ENCODE results near the gene MBNL1.
"Not testable (repeated sequence)": the region's sequence is repeated elsewhere in the genome, so short reads cannot be mapped to it uniquely, and the experiment has no call there.

MBNL1 gene

DNA sequence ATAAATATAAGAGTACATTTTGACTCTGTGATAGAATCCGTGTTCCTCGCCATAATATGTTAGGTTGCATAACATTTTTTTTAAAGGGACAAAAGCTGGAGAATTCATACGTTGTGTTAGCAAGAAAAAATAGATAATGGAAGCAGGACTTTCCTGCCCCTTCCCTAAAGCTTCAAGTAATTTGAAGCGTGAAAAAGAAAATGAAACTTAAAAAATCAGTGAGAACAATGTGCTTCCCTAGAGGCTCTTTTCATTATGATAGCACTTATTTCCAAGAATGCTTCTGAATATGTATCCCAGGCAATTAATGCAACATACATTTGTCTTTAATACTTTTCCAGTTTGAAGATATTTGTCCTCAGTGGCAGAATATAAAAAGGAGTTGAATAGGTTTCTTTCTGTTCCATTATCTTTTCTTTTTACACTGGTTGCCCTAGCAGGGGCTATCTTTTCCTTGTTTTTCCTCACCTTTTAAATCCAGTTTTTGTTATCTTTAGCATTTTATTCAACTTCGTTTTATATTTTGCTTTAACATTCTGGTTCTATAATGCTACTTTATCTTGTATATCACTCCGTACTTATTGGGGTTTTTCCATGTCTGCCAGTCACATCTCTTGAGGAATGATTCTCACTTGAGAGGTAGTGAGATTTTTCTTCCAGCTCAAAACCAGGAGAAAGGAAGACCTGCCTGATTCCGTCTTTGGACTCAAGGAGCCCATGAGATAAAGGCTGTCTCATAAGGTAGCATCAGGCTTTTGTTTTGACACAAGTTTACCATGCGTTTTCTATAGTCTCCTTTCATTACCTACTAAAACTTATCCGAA, 113.8 kb downstream of the MBNL1 start:
- no peak for DNase-seq

DNA sequence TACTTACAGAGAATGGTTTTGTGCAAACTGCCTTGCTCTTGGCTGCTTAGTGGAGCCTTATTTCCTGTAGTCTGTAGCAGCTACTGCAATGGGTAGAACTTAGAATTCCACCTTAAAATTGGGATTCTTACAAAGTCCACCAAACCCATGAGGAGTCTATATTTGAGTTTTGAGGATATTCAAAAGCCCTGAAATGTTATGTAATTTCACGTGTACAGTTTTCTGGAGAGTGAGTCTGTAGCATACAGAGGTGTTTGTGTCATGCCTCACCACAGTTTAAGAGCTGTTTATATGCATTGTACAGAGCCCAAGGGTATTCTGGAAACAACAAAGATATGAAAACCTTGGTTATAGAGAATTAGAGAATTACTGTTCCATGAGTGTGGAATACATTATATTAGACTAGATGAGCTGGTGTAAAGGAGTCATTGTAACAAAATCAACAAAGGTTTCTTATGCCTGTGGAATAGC, 114.4 kb downstream of the MBNL1 start:
- no peak for DNase-seq

DNA sequence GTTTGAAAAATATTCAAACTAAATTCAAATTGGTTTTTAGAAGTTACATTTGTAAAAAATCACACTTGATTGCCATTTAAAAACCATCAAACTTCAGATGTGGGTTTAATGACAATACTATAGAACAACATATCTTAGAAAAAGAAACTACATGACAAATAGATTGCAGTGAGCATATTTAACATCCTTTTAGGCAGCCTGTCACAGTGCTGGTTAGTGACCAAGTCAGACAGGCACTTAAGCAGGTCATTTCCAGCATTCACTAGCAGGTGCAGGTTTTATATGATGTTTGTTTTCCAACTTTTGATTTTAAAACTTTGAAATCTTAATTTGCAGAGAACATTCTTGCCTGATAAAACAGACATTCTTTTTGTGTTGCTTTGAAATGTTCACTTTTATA, 115.7 kb downstream of the MBNL1 start:
- no peak for DNase-seq

DNA sequence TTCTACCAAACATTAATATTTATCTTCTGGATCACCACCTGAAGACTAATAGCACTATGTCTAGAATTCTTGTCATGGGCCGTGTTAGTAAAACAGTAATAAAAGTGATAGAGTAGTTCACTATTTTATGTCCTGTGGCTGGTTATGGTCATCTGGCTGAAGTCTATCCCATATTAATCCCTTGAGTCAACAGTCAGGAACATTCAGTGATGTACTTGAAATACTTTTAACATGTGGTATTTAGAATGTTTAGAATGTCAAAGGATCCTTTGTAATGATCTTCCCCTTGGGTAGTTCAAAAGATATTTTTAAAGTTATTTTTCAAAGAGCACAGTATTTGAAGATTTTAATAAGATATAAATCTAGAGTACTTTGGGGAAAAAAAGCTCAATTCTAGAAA, 117.0 kb downstream of the MBNL1 start:
- no peak for DNase-seq

DNA sequence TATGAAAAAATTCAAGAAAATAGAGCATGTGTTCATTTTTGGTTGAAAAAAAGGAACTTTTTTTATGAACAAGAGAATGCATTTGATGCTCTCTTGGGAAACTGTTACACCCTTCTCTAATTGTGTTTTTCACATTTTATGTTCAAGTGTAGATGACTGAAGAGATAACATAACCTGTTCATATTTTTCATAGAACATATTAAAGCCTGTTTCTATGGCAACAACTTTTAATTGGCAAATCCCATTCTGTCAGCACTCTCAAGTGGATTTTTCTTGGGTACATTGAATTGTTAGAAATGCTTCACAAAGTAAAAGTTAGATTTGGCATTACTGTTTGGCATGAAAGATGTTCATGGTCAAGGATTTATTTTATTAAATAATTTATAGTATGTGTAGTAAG, 117.5 kb downstream of the MBNL1 start:
- DNase-seq, result no peak

DNA sequence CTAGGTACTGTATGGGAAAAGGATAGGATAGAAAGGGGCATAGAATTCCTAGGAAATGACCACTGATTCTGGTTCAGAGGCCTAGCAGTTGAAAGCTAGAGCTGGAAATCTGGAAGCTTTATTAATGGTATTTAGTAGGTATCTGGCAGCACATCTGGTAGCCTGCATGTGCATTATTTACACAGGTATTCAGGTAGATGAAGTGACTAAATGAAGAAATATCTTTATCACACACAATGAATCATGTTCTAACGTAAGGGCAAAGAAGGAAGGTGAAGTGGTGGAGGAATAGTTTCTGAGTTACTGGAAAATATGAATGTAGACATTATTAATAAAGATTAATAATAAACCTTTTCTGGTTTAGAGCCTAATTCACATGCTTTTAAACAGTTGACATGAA, 119.9 kb downstream of the MBNL1 start:
- no peak for DNase-seq

DNA sequence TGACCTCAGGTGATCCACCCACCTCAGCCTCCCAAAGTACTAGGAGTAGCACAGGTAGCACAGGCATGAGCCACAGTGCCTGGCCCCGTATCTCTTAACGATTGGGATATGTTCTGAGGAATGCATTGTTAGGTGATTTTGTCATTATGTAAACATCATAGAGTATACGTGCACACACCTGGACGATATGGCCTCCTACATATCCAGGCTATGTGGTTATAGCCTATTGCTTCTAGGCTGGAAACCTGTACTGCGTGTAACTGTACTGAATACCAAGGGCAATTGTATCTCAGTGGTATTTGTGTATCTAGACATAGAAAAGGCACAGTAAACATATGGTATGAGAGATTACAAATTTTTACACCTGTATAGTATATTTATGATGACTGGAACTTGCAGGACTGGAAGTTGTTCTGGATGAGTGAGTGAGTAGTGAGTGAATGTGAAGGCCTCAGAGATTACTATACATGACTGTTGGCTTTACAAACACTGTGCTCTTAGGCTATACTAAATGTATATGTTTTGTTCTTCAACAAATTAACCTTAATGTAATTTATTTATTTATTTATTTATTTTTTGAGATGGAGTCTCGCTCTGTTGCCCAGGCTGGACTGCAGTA, 120.7 kb downstream of the MBNL1 start:
- no peak for DNase-seq

DNA sequence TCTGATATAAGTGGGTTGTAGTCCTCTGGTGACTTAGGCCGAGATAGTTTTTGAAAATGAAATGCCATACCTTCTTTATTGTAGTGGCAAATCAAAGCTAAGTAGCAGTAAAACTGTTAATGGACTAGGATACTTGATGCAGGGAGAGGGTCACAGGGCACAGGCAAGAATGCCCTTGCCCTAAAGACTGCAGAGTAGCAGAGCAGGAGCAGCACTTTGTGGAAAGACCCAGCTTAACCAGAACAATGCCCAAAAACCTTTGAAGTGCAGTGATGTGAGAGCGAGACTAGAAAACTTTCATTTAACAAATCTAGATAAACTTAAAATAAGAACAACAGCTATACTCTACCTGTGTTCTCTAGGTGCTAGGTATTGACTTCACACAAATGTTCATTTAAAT, 121.9 kb downstream of the MBNL1 start:
- no peak for DNase-seq

DNA sequence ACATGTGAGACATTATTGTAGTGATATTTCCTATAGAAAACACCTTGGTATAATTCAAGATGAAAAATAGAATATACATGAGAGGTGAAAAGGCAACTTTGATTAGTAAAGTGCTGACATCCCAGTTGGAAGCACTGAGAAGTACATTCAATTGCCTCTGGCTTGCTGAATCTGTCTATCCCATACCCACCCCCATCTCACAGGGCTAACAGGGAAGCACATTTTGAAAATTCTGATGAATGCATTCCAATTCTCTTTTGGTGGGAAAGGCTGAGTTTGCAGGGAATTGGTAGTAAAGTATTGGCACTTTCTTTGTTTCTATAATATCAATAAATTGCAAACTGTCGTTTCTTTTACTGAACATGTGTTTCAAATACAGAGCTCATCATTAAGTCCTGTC, 122.9 kb downstream of the MBNL1 start:
- DNase-seq, result no peak

DNA sequence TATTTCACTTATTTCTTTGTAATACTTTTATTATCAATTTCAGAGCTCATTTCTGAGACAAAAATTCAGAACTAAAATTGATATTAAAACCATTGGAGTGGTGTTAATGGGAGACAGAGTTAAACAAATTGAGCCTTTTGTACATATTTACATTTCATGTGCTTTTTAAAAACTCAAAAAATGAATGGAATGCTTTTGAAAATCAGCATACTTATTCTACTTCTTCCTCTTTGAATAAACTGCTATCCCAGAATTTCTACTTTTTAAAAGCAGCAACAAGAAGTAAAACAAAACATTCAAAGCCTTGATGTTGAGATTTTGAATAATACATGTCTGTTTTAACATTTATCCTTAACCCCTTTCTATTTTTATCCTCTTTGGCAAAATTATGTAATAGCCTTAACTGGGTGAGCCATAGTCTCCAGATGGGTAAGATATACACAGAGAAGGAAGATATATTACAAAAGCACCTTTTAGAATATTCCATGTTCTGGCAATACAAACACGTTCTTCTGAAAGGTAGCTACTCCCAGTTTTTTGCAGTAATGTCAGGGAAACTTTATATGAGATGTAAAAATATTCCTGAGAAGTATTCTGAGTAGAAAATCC, 123.6 kb downstream of the MBNL1 start:
- no peak for DNase-seq

DNA sequence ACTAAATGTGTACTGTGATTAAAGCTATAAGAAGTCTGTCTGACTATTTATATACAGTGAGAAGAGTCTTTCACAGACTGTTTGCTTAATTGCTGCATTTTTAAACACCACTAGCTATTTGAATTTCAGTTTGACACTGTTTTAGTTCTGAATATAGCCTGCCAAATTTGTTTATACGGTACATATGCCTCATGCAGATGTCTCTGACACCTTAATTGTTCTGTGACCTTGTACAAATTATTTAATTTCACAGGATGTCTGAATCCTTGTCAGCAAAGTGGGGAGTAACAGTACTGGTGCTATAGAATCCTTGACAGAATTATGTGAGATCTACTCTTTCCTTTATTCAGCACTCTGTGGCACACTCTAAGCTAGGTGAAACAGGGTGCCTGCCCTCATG, 125.5 kb downstream of the MBNL1 start:
- no peak for DNase-seq

DNA sequence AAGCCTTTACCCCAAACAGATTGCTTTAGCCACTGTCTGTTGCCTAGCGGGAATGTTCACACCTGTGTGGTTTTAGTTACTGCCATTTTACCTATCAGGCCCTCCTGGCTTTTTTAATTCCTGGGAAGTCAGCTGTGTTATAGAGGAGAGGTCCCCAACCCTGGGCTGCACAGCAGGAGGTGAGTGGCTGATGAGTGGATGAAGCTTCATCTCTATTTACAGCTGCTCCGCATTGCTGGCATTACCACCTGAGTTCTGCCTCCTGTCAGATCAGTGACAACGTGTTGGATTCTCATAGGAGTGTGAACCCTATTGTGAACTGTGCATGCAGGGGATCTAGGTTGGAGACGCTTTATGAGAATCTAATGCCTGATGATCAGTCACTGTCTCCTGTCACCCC, 127.0 kb downstream of the MBNL1 start:
- DNase-seq, result no peak

DNA sequence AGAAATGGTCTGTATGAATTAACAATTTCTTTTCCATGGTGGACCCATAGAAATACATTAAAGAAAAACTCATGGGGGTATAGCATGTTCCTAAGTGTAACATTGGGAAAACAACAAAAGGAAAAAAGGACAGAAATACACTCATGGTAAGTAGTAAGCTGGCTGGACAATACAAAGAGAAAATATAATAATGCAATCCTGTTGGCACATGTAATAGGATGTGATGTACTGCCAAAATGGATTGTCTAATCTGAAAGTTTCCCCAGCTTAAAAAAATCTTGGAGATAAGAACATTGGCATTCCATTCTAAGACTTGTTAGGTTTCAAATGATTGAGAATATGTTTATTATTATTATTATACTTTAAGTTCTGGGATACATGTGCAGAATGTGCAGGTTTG, 128.1 kb downstream of the MBNL1 start:
- DNase-seq, result no peak

DNA sequence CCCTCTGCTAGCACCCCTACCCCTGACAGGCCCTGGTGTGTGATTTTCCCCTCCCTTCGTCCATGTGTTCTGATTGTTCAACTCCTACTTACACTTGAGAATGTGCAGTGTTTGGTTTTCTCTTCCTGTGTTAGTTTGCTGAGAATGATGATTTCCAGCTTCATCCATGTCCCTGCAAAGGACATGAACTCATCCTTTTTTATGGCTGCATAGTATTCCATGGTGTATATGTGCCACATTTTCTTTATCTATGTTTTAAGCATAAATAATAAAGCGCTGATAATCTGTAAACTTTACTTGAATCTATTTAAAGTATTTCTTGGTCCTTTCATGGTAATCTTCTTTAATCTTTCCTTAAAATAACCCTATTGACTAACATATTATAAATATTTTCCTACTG, 128.6 kb downstream of the MBNL1 start:
- not testable (repeated sequence) for DNase-seq

DNA sequence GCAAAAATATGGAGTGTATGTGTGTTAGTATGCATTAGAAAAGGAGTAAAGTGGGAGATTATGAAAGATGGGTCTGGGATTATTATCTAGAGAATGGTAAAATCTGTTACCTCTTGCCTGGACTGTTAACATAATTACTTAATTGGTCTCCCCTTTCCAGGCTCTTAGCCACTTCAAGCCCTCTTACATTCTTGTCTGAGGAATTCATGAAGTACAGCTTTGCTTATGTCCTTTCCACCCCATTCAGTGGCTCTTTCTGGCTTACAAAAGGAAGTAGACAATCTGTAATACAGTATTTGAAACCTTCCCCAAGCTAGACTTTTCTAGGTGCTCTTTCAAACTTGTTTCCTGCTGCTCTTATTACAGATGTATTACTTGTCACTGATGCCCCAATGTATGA, 129.8 kb downstream of the MBNL1 start:
- no peak for DNase-seq

DNA sequence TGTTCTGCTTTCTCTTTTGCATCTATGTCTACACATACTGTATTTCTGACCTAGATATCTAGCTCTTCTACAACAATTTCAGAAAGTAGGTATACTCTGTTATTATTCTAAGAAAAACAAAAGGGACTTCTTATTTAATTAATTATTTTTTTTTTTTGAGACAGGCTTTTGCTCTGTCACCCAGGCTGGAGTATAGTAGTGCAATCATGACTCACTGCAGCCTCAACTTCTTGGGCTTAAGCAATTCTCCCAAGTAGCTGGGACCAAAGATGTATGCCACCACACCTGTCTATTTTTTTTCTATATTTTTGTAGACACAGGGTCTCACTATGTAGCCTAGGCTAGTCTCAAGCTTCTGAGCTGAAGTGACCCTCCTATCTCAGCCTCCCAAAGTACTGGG, 130.6 kb downstream of the MBNL1 start:
- DNase-seq, result no peak

DNA sequence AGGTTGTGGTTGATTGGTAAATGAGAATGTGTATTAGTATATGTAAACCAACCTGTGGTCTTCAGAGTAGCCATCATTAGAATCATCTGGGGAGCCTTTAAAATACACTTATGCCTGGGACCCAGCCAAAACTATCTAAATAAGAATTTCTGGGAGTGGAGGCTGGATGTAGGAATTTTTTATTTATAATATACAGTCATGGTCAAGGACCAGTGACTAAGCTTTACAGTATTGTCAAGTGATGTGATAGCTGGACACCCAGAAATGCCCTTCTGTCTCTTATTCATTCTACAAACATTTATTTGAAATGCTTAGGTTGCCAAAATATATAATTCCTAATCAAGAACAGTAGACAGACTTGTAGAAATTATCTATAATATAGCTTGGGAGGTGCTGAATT, 132.2 kb downstream of the MBNL1 start:
- no peak for DNase-seq

DNA sequence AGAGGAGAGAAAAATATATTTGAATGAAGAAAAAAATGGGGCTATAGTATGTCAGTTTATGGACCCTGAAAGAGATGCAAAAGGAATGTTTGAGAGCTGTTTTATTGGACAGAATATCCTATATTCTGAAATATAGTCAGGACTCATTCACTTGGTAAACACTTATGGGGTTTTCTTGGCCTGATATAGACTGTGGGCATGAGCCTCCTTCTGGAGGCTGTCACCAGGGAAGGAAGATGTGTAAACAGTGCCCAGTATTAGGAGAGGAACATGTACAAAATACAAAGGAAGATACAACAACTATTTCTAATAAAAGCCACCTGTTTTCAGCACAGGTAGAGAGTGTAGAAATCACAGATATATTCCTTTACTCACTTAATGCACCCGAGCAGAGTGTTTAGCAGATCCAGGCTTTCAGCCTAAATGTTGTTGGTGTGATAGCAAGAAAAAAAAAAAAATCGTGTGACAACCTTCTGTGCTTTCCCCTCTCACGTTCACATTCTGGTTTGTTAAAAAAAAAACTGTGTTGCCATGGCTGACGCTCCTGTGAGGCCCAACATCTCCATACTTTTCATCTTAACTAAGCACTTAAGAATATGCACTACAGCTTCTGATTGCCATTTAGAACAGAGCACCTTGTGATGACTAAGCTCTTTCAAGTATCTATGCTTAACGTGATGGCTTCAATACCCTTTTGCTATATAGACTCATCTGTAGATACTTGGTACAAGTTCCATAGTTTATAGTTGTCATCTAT, 134.1 kb downstream of the MBNL1 start:
- no peak for DNase-seq

DNA sequence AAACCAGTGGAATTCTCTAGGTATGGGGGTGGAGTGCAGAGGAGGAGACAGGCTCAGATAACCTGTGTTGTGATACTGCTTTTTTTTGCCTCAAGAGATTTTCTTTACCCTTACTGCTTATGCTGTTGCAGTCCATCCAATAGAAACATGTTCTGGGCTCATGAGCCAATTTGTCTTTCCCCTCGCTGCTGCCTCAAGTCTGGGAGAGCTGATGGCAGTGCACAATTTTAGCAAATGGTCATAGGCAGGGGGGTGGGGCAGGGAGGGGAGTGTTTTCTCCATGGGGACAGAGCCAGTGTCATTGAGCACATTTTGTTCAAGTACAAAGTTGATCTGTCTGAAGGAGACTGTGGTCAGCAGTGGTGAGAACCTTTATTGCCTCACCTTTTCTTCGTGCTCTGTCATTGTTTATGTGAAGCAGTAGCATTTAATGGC, 134.9 kb downstream of the MBNL1 start:
- DNase-seq, result no peak

DNA sequence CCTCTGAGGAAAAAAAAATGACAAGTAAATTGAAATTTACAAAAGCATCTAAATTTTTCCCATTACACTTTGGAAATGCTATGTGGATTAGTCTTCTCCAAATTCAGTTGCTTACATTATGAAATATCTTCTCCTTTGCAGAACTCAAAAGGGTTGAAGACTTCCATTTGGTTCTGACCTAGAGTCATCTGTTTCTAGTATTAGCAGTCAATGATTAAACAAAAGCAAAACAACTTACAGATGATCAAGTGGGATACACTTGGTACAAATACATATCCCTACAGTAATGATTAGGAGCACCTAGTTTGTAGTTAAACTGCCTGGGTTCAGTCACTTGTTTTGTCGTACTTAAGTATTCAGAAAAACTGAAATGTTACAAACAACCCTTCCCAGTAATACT, 136.2 kb downstream of the MBNL1 start:
- DNase-seq, result no peak

DNA sequence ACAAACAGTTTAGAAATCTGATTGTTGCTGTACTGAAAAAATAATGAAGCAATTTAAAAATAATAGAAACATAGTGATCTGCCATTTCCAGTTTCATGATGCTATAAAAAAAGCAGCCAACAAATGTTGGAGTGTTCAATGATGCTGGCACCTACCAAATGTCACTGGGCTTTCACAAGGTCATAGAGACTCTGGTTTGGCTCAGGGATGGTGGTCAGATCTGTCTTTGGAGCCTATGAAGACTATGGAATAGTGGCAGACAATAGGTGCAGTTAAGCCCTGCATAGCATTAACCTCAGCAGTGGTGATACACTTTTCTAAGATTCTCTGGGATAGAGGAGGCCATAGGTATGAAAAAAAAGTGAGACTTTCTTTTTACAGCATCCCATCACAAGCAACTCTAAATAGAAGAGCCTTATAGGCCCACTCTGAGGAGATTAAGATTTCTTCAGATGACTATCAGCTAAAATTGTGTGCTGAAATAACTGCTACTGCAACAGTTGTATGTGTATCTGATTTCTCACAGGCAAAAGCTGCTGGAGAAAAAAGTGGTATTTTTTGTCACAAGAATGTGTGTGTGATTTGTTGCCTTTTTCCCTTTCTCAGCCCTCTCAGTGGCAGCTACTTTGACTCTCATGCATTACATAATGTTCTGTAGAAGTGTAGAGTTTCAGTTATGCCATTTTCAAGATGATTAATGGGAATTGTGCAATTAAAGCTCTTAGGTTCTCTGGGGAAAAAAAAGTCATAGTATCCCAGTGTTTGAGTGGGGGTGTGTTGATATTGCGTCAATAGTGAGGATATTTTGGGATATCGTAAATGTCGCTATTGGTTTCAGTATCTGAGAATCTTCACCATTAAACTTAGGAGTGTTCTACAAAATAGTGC, 137.4 kb downstream of the MBNL1 start:
- no peak for DNase-seq

DNA sequence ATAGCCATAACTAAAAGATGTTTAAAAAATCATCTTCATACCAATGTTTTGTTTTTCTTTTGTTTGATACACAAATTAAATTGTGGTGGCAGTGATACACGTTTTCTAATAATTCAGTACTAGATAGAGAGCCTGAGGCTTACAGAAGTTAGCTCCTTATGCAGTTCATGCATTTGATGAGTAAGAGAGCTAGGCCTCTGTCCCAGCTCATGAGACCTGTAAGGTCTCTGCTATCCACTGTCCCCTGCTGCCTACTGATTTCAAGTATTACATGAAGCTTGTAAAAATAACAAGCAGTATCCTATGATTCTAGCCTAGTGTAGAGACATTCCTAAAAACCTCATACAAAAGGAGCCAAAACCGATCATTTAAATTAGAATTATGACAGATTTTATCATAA, 144.5 kb downstream of the MBNL1 start:
- no peak for DNase-seq

Measured in activated CD8-positive, alpha-beta memory T cell treated with anti-CD3 and anti-CD28 coated beads for 24 hours (primary cell).